Measurements from ENCODE around the gene DDX52. TPM values are rescaled to one million over a fixed set of nuclear protein-coding genes. Genes with fewer than 3 reads are reported as not detected.

The DDX52 gene
- total RNA-seq, 1 donor from 2014 or later: 55.1 TPM

GRCh38 chr17:37678036-37678435, 34.8 kb upstream of the DDX52 start:
- DNase-seq (ENCODE audit: low read depth): no peak
- TF ChIP-seq CTCF (IDR thresholded peaks at IDR 0.05; ENCODE audit: insufficient read depth, low read depth, low read length) (no peak), EZH2 (IDR thresholded peaks at IDR 0.05; ENCODE audit: insufficient read depth, low read length) (no peak)

GRCh38 chr17:37677021-37677420, 33.8 kb upstream of the DDX52 start:
- H3K4me1 ChIP-seq (ENCODE audit: insufficient read depth, low read length): peaks cover 7% of the 10 kb centered on the region
- FAIRE-seq (no peak), DNase-seq (ENCODE audit: low read depth) (no peak)
- H3K4me2 ChIP-seq (ENCODE audit: low read length): no peak overlapping the region
- Mint-ChIP-seq H3K4me1 (ENCODE audit: low read depth, unreplicated experiment) (peaks cover 7% of the 10 kb centered on the region), H3K36me3 (ENCODE audit: low read depth, unreplicated experiment) (peaks cover 3% of the 10 kb centered on the region), H3K27ac (ENCODE audit: unreplicated experiment) (no peak overlapping the region), H3K9me3 (ENCODE audit: unreplicated experiment) (peaks cover 2% of the 10 kb centered on the region), H3K4me3 (ENCODE audit: unreplicated experiment) (no peak overlapping the region), H3K27me3 (ENCODE audit: low read depth, unreplicated experiment) (peaks cover 2% of the 10 kb centered on the region)
- no peaks in the 10 kb centered on the region for H4K20me1 ChIP-seq (ENCODE audit: insufficient read depth, low read length)
- no peaks in the 10 kb centered on the region for H3K79me2 ChIP-seq (ENCODE audit: insufficient read depth, low read length)
- no peak overlapping the region for H2AFZ ChIP-seq (ENCODE audit: low read depth, low read length)
- no peak overlapping the region for H3K27ac ChIP-seq (ENCODE audit: low read depth, low read length)
- TF ChIP-seq CTCF (IDR thresholded peaks at IDR 0.05; ENCODE audit: insufficient read depth, low read depth, low read length) (no peak), EZH2 (IDR thresholded peaks at IDR 0.05; ENCODE audit: insufficient read depth, low read length) (no peak)
- H3K9ac ChIP-seq (ENCODE audit: low read length): no peak overlapping the region
- H3K27me3 ChIP-seq (ENCODE audit: insufficient read depth, low read length): peaks cover 3% of the 10 kb centered on the region
- no peak overlapping the region for H3K4me3 ChIP-seq (ENCODE audit: insufficient read depth, low read depth, low read length)
- H3K9me3 ChIP-seq (ENCODE audit: insufficient read depth, low read depth, low read length): no peaks in the 10 kb centered on the region
- H3K36me3 ChIP-seq (ENCODE audit: insufficient read depth, low read length): no peaks in the 10 kb centered on the region

More at GRCh38 chr17:37678036-37678435, 34.8 kb upstream of the DDX52 start:
- H3K36me3 Mint-ChIP-seq (ENCODE audit: low read depth, unreplicated experiment): peaks cover 3% of the 10 kb centered on the region
- H3K4me3 Mint-ChIP-seq (ENCODE audit: unreplicated experiment): no peak overlapping the region
- H3K4me3 ChIP-seq (ENCODE audit: insufficient read depth, low read depth, low read length): no peak overlapping the region
- H3K27ac Mint-ChIP-seq (ENCODE audit: unreplicated experiment): no peak overlapping the region
- no peaks in the 10 kb centered on the region for H3K9me3 ChIP-seq (ENCODE audit: insufficient read depth, low read depth, low read length)
- H3K27me3 Mint-ChIP-seq (ENCODE audit: low read depth, unreplicated experiment): peaks cover 2% of the 10 kb centered on the region
- H3K9ac ChIP-seq (ENCODE audit: low read length): no peak overlapping the region
- H3K4me1 Mint-ChIP-seq (ENCODE audit: low read depth, unreplicated experiment): no peaks in the 10 kb centered on the region
- no peak overlapping the region for H2AFZ ChIP-seq (ENCODE audit: low read depth, low read length)
- FAIRE-seq: no peak
- H3K4me1 ChIP-seq (ENCODE audit: insufficient read depth, low read length): no peaks in the 10 kb centered on the region
- no peak overlapping the region for H3K27ac ChIP-seq (ENCODE audit: low read depth, low read length)
- no peak overlapping the region for H3K4me2 ChIP-seq (ENCODE audit: low read length)
- H3K36me3 ChIP-seq (ENCODE audit: insufficient read depth, low read length): no peaks in the 10 kb centered on the region
- H3K9me3 Mint-ChIP-seq (ENCODE audit: unreplicated experiment): peaks cover 2% of the 10 kb centered on the region
- peaks cover 3% of the 10 kb centered on the region for H3K27me3 ChIP-seq (ENCODE audit: insufficient read depth, low read length)
- H4K20me1 ChIP-seq (ENCODE audit: insufficient read depth, low read length): no peaks in the 10 kb centered on the region
- H3K79me2 ChIP-seq (ENCODE audit: insufficient read depth, low read length): no peaks in the 10 kb centered on the region

GRCh38 chr17:37676115-37676925, 33.1 kb upstream of the DDX52 start:
- Histone ChIP-seq H3K9me3 (ENCODE audit: insufficient read depth, low read depth, low read length) (no peaks in the 10 kb centered on the region), H2AFZ (ENCODE audit: low read depth, low read length) (no peak overlapping the region), H3K9ac (ENCODE audit: low read length) (no peak overlapping the region), H3K27ac (ENCODE audit: low read depth, low read length) (no peak overlapping the region), H3K36me3 (ENCODE audit: insufficient read depth, low read length) (no peaks in the 10 kb centered on the region), H3K4me3 (ENCODE audit: insufficient read depth, low read depth, low read length) (no peak overlapping the region), H3K79me2 (ENCODE audit: insufficient read depth, low read length) (no peaks in the 10 kb centered on the region), H3K27me3 (ENCODE audit: insufficient read depth, low read length) (peaks cover 3% of the 10 kb centered on the region), H4K20me1 (ENCODE audit: insufficient read depth, low read length) (no peaks in the 10 kb centered on the region), H3K4me1 (ENCODE audit: insufficient read depth, low read length) (peaks cover 14% of the 10 kb centered on the region), H3K4me2 (ENCODE audit: low read length) (no peak overlapping the region)
- Mint-ChIP-seq H3K4me1 (ENCODE audit: low read depth, unreplicated experiment) (peaks cover 11% of the 10 kb centered on the region), H3K4me3 (ENCODE audit: unreplicated experiment) (no peak overlapping the region), H3K27me3 (ENCODE audit: low read depth, unreplicated experiment) (peaks cover 2% of the 10 kb centered on the region), H3K27ac (ENCODE audit: unreplicated experiment) (no peak overlapping the region), H3K36me3 (ENCODE audit: low read depth, unreplicated experiment) (peaks cover 3% of the 10 kb centered on the region), H3K9me3 (ENCODE audit: unreplicated experiment) (peaks cover 2% of the 10 kb centered on the region)
- FAIRE-seq: no peak
- DNase-seq (ENCODE audit: low read depth): no peak
- TF ChIP-seq CTCF (IDR thresholded peaks at IDR 0.05; ENCODE audit: insufficient read depth, low read depth, low read length): no peak
- TF ChIP-seq EZH2 (IDR thresholded peaks at IDR 0.05; ENCODE audit: insufficient read depth, low read length): no peak
